Neural progenitor cell (in vitro differentiated cells): ENCODE results near the gene SNX25.

Source experiments
- CTCF ChIP-seq: fragments of 200-600 bp; sonication (generic); IDR thresholded peaks from 2 replicates; pipeline ENCODE4 v1.5.1; 2017; ENCODE audit warnings: antibody characterized with exemption, mild to moderate bottlenecking
- EZH2phosphoT487 ChIP-seq: fragments of 200-600 bp; sonication (generic); IDR thresholded peaks from 2 replicates; pipeline ENCODE4 v1.6.1; 2017; ENCODE audit warnings: antibody characterized with exemption

- TF ChIP-seq CTCF: no peak
- TF ChIP-seq EZH2phosphoT487: no peak
Observed at GRCh38 chr4:185229021-185229818, 19.8 kb downstream of the SNX25 start.
